Keratinocyte (primary cell): ENCODE data around the gene HDGF. TPM values are rescaled to one million over a fixed set of nuclear protein-coding genes. Genes with fewer than 3 reads are reported as not detected.

Source experiments
- DNase-seq: peaks from one replicate; pipeline ENCODE4 v3.0.0-alpha.2; 2011; ENCODE audit warnings: low read depth, missing footprints, low spot score
- FAIRE-seq: peaks from 2 replicates; lab custom pipeline; 2011; peaks lifted over from hg19 to GRCh38; lab: Jason Lieb, UNC
- H2AFZ ChIP-seq: 2 replicates; pipeline ENCODE4 v1.6.0; 2012; ENCODE audit warnings: low read length, control low read depth, inconsistent platforms; ENCODE audit not compliant: control insufficient read depth
- H3K27ac ChIP-seq: 2 replicates; pipeline ENCODE4 v1.5.1; 2011; ENCODE audit warnings: low read length; ENCODE audit not compliant: control insufficient read depth, insufficient read depth
- H3K27me3 ChIP-seq: 3 replicates; pipeline ENCODE4 v1.6.0; 2011; ENCODE audit warnings: low read length; ENCODE audit not compliant: control insufficient read depth, insufficient read depth; ENCODE audit errors: extremely low read depth
- H3K36me3 ChIP-seq, 2 experiments: 2 replicates in 1 of 2; 3 replicates in 1 of 2; pipeline ENCODE4 v1.5.1; 2011; ENCODE audit warnings: low read length in 2 of 2, mild to moderate bottlenecking in 1 of 2; ENCODE audit not compliant: control insufficient read depth in 2 of 2, insufficient read depth in 2 of 2; ENCODE audit errors: extremely low read depth in 1 of 2
- H3K4me1 ChIP-seq: 3 replicates; pipeline ENCODE4 v1.5.1; 2011; ENCODE audit warnings: low read length; ENCODE audit not compliant: control insufficient read depth, insufficient read depth; ENCODE audit errors: extremely low read depth
- H3K4me2 ChIP-seq: 3 replicates; pipeline ENCODE4 v1.6.0; 2011; ENCODE audit warnings: low read depth, low read length; ENCODE audit not compliant: control insufficient read depth, insufficient read depth; ENCODE audit errors: extremely low read depth
- H3K4me3 ChIP-seq, 3 experiments: fragments of 200-600 bp in 1 of 3; sonication (generic) in 1 of 3; 2 replicates in 2 of 3; 3 replicates in 1 of 3; pipeline ENCODE4 v1.5.1; 2011 to 2016; ENCODE audit warnings: low read length in 3 of 3, mild to moderate bottlenecking in 3 of 3, control low read depth in 2 of 3, inconsistent platforms in 1 of 3, low read depth in 1 of 3, mixed read lengths in 1 of 3, mixed run types in 1 of 3, moderate library complexity in 1 of 3; ENCODE audit not compliant: control insufficient read depth in 2 of 3, insufficient read depth in 2 of 3; ENCODE audit errors: extremely low read depth in 1 of 3
- H3K79me2 ChIP-seq: 2 replicates; pipeline ENCODE4 v1.6.0; 2012; ENCODE audit warnings: low read length; ENCODE audit not compliant: control insufficient read depth, insufficient read depth
- H3K9ac ChIP-seq: 3 replicates; pipeline ENCODE4 v1.6.0; 2011; ENCODE audit warnings: low read length; ENCODE audit not compliant: control insufficient read depth, insufficient read depth; ENCODE audit errors: extremely low read depth
- H3K9me1 ChIP-seq: 3 replicates; pipeline ENCODE4 v1.6.0; 2011; ENCODE audit warnings: low read length; ENCODE audit not compliant: control insufficient read depth, insufficient read depth; ENCODE audit errors: extremely low read depth
- H3K9me3 ChIP-seq: 2 replicates; pipeline ENCODE4 v1.5.1; 2012; ENCODE audit warnings: low read depth, low read length; ENCODE audit not compliant: control insufficient read depth
- H4K20me1 ChIP-seq: 3 replicates; pipeline ENCODE4 v1.6.0; 2011; ENCODE audit warnings: low read length; ENCODE audit not compliant: control insufficient read depth, insufficient read depth; ENCODE audit errors: extremely low read depth
- EZH2 ChIP-seq: IDR thresholded peaks from one replicate; pipeline ENCODE4 v1.6.1; 2012; ENCODE audit warnings: inconsistent platforms, mild to moderate bottlenecking, low read length, moderate library complexity
- dilution Hi-C: fragments of 300-500 bp; cut with MboI; formaldehyde crosslinking; loops from one replicate; pipeline ENCODE4 v1.7.0; 2020; ENCODE audit warnings: low sequenced_read_pairs; ENCODE audit not compliant: extremely low pct_ligation_motif_present
- polyA plus RNA-seq, 5 experiments: library from polyadenylated mRNA; depleted of rRNA in 3 of 5; stranded (reverse) in 3 of 5; stranded (forward) in 1 of 5; unstranded in 1 of 5; fragments of >200 nt; gene quantifications; 1 replicate in 1 of 5; 2 replicates in 3 of 5; 3 replicates in 1 of 5; pipeline versions ENCODE4 v1.2.1 to v1.2.3, GENCODE V29; 2011 to 2012; ENCODE audit warnings: missing spikeins in 2 of 5, low read depth in 1 of 5, low replicate concordance in 1 of 5
- TF ChIP-seq, protein P1 (sequence below), 3 experiments: IDR thresholded peaks in 1 of 3; conservative IDR thresholded peaks in 1 of 3; optimal IDR thresholded peaks in 1 of 3; 2 replicates in 2 of 3; 3 replicates in 1 of 3; pipeline versions ENCODE3 to v1.5.1; 2011; ENCODE audit warnings: low read length in 3 of 3, mild to moderate bottlenecking in 3 of 3, moderate library complexity in 2 of 3, control low read depth in 1 of 3, inconsistent platforms in 1 of 3; ENCODE audit not compliant: insufficient read depth in 2 of 3; ENCODE audit errors: extremely low read depth in 1 of 3

The HDGF gene
- polyA plus RNA-seq, 1 donor (not counting 4 experiments of a cell fraction or from before 2014, with no cell fraction given) = 240 TPM

DNA sequence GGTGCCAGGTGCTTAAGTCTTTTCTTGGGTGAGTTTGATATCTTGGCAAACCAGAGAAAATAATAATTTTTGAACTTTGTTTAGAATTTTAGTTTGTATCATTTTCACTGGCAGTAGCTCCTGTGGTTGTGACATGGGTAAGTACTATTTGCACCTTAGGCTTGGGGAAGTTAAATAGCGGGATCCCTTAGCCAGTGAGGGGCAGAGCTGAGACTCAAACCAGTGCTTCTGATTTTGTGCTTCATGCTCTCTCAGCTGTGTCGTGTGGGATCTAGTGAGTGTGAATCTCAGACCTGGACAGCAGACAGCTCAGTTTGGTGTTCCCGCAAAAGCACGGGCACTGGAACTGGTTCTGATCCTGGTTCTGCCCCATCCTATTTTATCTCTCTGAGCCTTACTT is 25.5 kb upstream of the HDGF start:
- Histone ChIP-seq H3K4me3 (no peak overlapping the region), H3K27ac (no peak overlapping the region), H3K9me1 (no peaks in the 10 kb centered on the region), H3K9me3 (no peaks in the 10 kb centered on the region), H3K9ac (no peak overlapping the region), H3K4me1 (peaks cover 5% of the 10 kb centered on the region), H3K79me2 (peaks cover 77% of the 10 kb centered on the region), H4K20me1 (peaks cover 12% of the 10 kb centered on the region), H3K4me2 (no peak overlapping the region), H2AFZ (no peak overlapping the region), H3K27me3 (no peaks in the 10 kb centered on the region), H3K36me3 (peaks cover 2 to 7% of the 10 kb centered on the region in 2 experiments)
- TF ChIP-seq EZH2 = no peak
- TF ChIP-seq, protein P1, sequence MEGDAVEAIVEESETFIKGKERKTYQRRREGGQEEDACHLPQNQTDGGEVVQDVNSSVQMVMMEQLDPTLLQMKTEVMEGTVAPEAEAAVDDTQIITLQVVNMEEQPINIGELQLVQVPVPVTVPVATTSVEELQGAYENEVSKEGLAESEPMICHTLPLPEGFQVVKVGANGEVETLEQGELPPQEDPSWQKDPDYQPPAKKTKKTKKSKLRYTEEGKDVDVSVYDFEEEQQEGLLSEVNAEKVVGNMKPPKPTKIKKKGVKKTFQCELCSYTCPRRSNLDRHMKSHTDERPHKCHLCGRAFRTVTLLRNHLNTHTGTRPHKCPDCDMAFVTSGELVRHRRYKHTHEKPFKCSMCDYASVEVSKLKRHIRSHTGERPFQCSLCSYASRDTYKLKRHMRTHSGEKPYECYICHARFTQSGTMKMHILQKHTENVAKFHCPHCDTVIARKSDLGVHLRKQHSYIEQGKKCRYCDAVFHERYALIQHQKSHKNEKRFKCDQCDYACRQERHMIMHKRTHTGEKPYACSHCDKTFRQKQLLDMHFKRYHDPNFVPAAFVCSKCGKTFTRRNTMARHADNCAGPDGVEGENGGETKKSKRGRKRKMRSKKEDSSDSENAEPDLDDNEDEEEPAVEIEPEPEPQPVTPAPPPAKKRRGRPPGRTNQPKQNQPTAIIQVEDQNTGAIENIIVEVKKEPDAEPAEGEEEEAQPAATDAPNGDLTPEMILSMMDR (optimal IDR thresholded peaks at IDR 0.05 in 1 of 3, IDR thresholded peaks at IDR 0.05 in 1 of 3, conservative IDR thresholded peaks at IDR 0.05 in 1 of 3; ENCODE audit: extremely low read depth in 1 of 3, insufficient read depth in 2 of 3, low read length in 3 of 3) = no peak
- DNase-seq = no peak
- dilution Hi-C loops = no loop called here
- FAIRE-seq = no peak

- H3K4me1 ChIP-seq = peaks cover 5% of the 10 kb centered on the region
- no peak overlapping the region for H2AFZ ChIP-seq
- H3K9me3 ChIP-seq = no peaks in the 10 kb centered on the region
- H3K27ac ChIP-seq = no peak overlapping the region
- H3K4me3 ChIP-seq = no peak overlapping the region
- peaks cover 82% of the 10 kb centered on the region for H3K79me2 ChIP-seq
- H3K9ac ChIP-seq = no peak overlapping the region
- peaks cover 10% of the 10 kb centered on the region for H4K20me1 ChIP-seq
- H3K27me3 ChIP-seq = no peaks in the 10 kb centered on the region
- peaks cover 4 to 8% of the 10 kb centered on the region in 2 experiments for H3K36me3 ChIP-seq
- FAIRE-seq = no peak
- no peak overlapping the region for H3K4me2 ChIP-seq
- H3K9me1 ChIP-seq = peaks cover 2% of the 10 kb centered on the region
- dilution Hi-C loops = no loop called here
- no peak for TF ChIP-seq EZH2
- TF ChIP-seq, protein P1 (optimal IDR thresholded peaks at IDR 0.05 in 1 of 3, IDR thresholded peaks at IDR 0.05 in 1 of 3, conservative IDR thresholded peaks at IDR 0.05 in 1 of 3; ENCODE audit: extremely low read depth in 1 of 3, insufficient read depth in 2 of 3, low read length in 3 of 3) = no peak
- DNase-seq = no peak
These were observed 24.3 kb upstream of the HDGF start for GRCh38 chr1:156775799-156776198.
